ENCODE data around the gene HBE1.

The HBE1 gene

DNA sequence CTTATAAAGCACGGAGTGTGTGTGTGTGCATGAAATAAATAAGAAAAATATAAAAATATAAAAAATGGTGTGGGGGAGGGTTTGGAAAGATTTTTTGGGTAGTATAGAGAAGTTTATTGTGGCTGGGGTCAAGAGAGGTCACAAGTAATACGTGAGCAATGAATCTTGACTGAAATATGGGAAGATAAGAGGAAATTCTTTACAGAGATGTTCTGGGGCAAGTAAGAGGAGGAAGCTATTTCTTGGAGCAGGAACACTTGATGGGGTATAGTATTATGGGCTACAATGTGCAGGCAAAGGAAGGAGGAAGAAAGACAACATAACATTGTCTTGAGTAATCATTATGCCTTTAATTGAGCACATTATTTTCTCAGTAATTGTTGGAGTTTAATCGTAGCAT is 37.6 kb downstream of the HBE1 start:
- DNase-seq = no peak

DNA sequence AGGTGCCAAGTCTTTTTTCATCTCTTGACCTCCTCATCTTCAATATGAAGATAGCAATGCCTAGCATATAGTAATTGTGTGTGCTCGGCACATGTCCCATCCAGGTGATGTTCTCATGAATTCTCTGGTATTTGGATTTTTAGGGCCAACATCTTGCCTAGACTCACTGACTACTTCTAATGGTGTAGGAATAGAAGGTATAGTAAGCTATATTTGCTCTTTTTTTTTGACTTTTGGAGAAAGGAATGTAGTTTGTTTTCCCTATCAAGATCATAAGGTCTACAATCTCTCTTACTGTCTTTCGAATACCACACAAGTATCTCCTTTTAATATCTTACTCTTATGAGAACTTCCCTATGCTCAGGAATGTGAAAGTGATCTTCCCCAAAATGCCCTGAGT is 38.6 kb downstream of the HBE1 start:
- DNase-seq = no peak

DNA sequence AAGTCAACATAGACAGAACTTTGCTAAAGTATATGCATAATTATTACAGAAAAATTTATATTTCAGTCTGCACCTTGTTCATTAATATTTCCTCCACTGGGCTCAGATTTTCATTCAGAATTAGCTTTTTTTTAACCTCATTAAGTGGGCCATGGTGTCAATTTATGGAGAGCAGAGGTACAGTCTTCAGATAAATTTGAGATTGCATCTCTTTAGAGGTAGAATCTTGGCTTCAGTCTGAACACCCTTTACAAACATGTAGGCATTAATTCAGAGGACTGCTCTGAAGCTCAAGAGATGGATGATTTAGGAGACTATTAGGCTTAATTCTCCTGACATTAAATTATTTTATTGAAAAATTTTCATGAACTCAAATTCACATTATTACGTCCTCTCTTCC is 39.5 kb downstream of the HBE1 start:
- no peak for DNase-seq

DNA sequence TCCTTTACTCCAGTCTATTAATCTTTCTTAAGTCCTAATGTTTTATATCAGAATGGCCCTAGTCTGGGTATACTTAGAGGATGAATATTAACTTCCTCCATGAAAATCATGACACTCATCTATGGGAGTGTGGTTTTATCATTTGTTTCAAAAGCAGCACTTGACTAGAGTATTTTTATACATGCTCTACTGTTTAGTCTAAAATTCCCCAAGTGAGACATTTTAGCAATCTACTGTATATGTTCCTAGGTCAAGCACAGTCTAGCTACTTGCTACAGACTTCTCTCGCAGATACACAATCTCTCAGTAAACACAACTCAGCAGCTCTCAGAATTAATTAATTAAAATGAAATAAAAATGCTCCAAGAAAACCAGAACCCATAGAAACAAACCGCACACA is 39.9 kb downstream of the HBE1 start:
- DNase-seq = no peak

DNA sequence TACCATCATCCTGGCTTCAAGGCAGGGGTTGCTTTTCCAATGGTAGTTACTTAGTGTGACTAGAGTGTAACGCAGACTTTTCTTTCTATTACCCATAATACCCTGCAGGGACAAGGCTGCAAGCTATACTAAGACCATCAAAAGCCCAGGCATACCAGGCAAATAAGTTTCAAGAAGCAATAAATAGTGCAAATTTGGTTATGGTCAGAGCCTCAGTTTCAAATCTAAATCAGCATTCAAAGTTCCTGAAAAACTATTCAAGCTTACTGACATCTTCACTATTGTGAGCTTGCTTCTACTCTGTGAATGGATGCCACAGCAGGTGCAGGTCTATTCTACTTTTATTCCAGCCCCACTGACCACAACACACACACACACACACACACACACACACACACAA is 40.4 kb downstream of the HBE1 start:
- no peak for DNase-seq

DNA sequence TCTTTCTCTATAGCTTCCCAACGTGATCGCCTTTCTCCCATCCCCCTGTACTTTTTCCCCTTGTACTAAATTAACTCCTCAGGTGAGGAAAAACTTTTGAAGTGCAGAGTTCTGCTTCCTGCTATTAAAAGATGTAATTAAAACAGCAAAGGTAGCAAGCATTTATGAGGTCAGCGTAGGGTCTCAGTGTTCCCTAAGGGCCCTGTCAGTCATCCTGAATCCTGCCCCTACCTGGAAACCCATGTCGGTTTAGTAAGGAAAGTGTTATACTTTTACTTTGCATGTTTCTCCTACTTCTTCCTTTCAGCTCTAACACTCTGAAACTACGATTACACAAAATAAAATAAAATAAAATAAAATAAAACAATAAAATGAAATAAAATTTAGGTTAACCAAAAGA is 41.6 kb downstream of the HBE1 start:
- DNase-seq = no peak

DNA sequence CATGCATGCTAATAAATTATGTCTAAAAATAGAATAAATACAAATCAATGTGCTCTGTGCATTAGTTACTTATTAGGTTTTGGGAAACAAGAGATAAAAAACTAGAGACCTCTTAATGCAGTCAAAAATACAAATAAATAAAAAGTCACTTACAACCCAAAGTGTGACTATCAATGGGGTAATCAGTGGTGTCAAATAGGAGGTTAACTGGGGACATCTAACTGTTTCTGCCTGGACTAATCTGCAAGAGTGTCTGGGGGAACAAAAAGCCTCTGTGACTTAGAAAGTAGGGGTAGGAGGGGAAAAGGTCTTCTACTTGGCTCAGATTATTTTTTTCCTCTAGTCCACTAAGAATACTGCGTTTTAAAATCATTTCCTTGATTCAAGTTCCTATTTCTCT is 42.1 kb downstream of the HBE1 start:
- DNase-seq = no peak

DNA sequence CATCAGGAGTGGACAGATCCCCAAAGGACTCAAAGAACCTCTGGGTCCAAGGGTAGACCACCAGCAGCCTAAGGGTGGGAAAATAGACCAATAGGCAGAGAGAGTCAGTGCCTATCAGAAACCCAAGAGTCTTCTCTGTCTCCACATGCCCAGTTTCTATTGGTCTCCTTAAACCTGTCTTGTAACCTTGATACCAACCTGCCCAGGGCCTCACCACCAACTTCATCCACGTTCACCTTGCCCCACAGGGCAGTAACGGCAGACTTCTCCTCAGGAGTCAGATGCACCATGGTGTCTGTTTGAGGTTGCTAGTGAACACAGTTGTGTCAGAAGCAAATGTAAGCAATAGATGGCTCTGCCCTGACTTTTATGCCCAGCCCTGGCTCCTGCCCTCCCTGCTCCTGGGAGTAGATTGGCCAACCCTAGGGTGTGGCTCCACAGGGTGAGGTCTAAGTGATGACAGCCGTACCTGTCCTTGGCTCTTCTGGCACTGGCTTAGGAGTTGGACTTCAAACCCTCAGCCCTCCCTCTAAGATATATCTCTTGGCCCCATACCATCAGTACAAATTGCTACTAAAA is 42.9 kb downstream of the HBE1 start, which contains the start of gene HBB:
Gene HBB, minus strand, starts transcription at position 340 of the 579 bp plus-strand sequence. Its CDS starts 50 bp downstream, at position 290.
- DNase-seq = no peak

DNA sequence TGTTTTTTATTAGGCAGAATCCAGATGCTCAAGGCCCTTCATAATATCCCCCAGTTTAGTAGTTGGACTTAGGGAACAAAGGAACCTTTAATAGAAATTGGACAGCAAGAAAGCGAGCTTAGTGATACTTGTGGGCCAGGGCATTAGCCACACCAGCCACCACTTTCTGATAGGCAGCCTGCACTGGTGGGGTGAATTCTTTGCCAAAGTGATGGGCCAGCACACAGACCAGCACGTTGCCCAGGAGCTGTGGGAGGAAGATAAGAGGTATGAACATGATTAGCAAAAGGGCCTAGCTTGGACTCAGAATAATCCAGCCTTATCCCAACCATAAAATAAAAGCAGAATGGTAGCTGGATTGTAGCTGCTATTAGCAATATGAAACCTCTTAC is 44.3 kb downstream of the HBE1 start:
- DNase-seq = no peak

DNA sequence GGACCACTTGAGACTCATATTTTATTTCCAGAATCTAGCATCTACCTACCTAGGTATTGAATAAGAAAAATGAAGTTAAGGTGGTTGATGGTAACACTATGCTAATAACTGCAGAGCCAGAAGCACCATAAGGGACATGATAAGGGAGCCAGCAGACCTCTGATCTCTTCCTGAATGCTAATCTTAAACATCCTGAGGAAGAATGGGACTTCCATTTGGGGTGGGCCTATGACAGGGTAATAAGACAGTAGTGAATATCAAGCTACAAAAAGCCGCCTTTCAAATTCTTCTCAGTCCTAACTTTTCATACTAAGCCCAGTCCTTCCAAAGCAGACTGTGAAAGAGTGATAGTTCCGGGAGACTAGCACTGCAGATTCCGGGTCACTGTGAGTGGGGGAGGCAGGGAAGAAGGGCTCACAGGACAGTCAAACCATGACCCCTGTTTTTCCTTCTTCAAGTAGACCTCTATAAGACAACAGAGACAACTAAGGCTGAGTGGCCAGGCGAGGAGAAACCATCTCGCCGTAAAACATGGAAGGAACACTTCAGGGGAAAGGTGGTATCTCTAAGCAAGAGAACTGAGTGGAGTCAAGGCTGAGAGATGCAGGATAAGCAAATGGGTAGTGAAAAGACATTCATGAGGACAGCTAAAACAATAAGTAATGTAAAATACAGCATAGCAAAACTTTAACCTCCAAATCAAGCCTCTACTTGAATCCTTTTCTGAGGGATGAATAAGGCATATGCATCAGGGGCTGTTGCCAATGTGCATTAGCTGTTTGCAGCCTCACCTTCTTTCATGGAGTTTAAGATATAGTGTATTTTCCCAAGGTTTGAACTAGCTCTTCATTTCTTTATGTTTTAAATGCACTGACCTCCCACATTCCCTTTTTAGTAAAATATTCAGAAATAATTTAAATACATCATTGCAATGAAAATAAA is 44.9 kb downstream of the HBE1 start:
- DNase-seq = no peak

DNA sequence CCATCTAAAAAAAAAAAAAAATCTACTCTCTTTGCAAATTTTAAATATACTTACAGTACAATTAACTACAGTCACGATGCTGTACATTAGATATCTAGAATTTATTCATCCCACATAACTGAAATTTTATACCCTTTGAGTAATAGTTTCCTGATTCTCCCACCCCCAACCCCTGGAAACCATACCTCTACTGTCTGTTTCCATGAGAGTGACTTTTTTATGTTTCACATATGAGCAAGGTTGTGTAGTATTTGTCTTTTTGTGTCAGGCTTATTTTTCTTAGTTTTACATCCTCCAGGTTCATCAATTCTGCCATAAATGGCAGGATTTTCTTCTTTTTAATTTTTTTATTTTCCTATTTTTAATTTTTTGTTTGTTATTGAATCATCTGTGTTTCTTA is 46.1 kb downstream of the HBE1 start:
- DNase-seq = no peak

DNA sequence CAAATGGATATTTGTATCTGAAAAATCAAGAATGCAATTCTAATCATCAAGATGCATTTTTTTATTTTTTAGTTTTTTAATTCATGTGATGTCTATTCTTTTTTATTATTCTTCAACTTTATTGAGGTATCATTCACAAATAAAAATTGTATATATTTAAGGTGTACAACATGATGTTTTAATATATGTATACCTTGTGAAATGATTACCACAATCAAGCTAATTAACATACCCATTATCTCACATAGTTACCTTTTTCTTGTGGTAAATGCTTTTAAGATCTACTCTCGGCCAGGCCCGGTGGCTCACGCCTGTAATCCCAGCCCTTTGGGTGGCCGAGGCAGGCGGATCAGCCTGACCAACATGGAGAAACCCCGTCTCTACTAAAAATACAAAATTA is 46.6 kb downstream of the HBE1 start:
- DNase-seq = no peak
